ENCODE data around the gene SELPLG.
"Not testable (repeated sequence)": the region's sequence is repeated elsewhere in the genome, so short reads cannot be mapped to it uniquely, and the experiment has no call there.

The SELPLG gene, protein sequence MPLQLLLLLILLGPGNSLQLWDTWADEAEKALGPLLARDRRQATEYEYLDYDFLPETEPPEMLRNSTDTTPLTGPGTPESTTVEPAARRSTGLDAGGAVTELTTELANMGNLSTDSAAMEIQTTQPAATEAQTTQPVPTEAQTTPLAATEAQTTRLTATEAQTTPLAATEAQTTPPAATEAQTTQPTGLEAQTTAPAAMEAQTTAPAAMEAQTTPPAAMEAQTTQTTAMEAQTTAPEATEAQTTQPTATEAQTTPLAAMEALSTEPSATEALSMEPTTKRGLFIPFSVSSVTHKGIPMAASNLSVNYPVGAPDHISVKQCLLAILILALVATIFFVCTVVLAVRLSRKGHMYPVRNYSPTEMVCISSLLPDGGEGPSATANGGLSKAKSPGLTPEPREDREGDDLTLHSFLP
- 88.7 to 227 (median 166) reads per million in 4 donors for total RNA-seq

DNA sequence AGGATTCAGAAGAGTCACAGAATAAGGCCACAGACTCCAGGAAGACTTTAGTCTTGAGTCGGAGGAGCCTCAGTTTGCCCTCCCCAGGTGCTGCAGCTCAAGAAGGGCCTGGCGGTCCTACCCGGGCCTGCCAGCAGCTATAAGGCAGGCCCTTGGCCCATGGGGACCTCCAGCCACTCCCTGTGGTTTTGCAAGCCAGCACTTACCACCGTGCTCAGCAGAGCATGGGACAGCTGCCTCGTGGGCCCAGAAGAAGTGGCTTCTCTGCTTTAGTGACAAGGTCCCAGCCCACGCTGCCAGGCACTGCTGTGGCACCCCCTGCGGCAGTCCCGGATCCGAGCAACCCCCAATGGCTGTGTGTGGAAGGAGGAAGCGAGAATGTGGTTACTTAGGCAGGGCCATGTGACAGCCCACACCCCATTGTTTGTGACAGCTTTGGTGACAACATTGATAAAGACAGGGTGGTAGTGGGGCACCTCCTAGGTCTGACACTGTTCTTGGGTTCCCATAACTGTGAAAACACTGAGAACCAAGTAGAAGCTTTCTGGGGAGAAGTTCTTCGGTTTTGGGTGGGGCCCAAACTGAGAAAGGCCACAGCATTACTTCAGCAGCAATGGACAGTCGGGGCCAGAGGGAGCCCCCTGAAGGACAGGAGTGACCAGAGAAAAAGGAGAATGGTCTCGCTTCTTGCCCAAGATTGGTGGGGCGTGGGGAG, at the start of gene SELPLG:
TSS of gene SELPLG (minus strand) at position 361 of the 715 bp plus-strand sequence. CDS start 9,587 bp downstream, outside the sequence.
- peak; percentile 66 to 95 (median 77) for DNase-seq

- no peak for DNase-seq
Measured at GRCh38 chr12:108681317-108681716, 47.6 kb upstream of the SELPLG start.

DNA sequence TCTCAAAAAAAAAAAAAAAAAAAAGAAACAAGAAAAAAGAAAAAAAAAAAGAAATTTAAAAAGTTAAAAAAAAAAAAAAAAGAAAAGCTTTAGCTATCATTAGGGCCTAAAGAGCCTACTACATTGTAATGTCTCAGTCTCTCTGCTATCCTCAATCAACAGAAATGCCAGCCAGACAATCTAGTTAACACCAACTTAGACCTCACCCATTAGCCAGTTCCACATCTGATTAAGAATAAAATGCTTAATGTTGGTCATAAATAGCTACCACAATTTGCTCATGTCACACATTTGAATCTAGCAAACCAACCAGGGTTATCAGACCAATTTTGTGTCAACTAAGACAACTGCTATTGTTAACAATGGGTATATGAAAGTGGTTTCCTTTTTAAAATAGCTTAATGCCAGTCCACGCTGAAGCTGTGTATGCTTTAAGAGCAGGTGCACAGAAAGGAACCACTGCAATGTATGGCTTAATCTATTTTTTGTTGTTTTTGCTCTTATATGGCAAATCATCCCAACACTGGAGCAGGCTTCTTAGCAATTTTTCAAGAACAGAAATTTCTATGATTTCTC, 45.5 kb upstream of the SELPLG start:
- DNase-seq: no peak

- DNase-seq: no peak
Measured at GRCh38 chr12:108678104-108678730, 44.5 kb upstream of the SELPLG start.

DNA sequence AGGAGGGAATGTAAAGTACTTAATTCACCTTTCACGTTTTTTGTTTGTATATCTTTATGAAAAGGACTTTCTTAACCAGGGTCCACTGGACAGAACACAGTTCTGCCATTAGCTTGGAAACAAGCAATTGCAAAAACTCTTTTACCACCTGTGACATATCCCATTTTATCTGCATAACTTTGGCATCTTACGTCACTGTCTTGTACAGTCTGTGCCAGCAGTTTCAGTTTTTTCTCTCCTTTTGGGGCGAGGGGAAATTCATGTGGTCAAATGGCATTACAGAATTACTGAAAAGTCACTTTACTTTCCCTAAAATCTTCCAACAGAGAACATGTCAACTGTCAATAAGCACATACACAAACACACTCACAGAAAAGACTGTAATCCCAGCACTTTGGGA, 43.7 kb upstream of the SELPLG start:
- DNase-seq: no peak

DNA sequence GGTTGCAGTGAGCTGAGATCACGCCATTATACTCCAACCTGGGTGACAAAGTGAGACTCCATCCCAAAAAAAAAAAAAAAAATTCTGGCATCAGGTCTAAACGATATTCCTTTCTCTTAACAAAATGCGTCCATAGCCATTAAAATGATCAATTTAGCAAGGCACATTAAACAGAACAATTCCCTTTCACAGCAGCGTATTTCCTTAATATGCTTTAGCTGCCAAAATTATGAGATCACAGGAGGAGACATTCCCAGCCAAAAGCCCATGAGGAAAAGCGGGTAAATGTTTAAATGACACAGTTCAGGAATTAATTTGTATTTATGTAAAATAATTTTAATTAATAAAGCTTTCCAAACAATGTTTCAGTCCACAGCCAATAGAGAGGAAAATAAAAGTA, 43.0 kb upstream of the SELPLG start:
- no peak for DNase-seq

- DNase-seq: no peak
Measured at GRCh38 chr12:108675792-108676191, 42.1 kb upstream of the SELPLG start.

GRCh38 chr12:108672054-108672453, 38.4 kb upstream of the SELPLG start:
- DNase-seq: no peak

GRCh38 chr12:108671110-108671509, 37.4 kb upstream of the SELPLG start:
- DNase-seq: no peak

DNA sequence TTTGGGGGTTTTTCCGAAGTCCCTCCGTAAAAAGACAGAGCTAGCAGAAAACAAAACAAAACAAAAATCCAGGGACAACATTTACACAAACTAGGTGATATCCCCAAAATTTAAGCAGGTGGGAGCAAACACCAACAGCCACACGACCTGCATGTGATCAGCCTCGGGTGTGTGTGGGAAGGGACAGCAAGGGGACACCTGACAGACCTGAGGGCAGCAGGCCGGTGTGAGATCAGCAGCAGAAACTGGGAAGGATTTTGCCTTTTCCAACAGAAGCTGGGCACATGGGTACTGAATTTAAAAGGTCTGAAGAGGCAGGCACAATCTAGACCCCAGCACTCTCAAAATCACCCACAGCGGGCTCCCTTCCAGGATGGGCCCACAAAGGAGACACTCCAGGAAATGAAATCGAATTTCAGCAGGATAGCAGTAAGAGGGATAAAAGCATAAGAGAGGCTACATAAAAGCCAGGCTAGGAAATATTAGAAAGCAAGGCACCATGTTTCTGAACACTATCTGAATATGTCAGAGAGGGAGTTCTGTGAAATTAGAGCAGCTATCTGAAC, 36.5 kb upstream of the SELPLG start:
- DNase-seq: no peak

DNA sequence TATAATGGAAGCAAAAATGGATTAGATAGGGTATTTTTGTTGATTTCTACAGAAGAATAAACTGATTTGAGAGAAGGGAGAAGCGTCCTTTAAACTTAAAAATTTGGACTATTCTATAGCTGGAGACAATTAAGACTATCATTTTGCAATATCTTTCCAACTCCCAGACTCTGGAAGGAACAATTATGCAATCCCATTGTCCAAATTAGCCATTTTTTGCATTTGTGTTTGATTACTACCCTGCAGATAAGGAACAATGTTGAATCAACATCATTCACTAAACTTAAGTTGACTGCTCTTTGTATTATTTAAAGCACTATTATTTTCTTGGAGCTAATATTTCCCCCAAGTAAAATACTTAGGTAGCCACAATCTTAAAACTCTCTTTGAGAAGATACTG, 34.8 kb upstream of the SELPLG start:
- no peak for DNase-seq

- no peak for DNase-seq
Measured at GRCh38 chr12:108668063-108668462, 34.4 kb upstream of the SELPLG start.

GRCh38 chr12:108667349-108667748, 33.7 kb upstream of the SELPLG start:
- DNase-seq: no peak

GRCh38 chr12:108666401-108666881, 32.7 kb upstream of the SELPLG start:
- DNase-seq: no peak

DNA sequence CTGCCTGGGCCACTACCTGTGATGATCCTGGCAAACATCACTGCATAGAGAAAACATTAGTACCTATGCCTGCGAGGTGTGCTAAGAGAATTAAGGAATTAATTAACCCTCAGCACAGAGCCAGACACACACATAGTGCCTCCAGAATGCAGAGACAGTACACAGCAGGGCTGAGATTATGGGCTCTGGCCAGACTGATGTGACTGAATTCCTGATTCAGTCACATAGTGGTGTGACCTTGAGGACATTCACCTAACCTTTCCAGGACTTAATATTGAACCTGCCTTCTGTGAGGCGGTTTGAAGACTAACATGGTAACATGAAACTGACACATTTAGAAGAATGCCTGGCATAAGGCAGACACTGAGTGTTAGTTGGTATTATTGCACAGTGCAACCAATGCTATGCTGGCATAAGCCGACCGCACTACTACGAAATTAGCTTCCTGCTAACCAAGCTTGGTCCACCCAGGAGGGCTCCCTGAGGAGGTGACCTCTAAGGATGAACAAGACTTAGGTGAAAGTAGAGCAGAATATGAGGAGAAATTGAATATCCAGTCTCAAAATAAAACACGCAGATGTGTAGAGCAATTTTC, 32.0 kb upstream of the SELPLG start:
- DNase-seq: no peak

GRCh38 chr12:108664338-108665258, 30.9 kb upstream of the SELPLG start:
- DNase-seq: peak; percentile 42 to 89 (median 68)

GRCh38 chr12:108663324-108664015, 29.8 kb upstream of the SELPLG start:
- no peak for DNase-seq

DNA sequence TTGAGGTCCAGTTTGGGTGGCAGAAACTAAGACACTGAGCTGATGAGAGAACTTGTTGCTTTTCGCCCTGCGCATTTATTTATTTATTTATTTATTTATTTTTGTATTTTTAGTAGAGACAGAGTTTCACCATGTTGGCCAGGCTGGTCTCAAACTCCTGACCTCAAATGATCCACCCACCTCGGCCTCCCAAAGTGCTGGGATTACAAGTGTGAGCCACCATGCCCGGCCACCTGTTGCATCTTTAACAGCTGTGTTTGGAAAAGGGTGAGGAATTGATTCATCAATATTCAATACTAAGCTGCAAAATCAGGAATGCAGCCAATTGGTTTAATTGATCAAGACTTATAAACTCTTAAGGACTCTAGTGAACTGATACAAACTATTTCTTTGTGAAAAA, 24.4 kb upstream of the SELPLG start:
- DNase-seq: not testable (repeated sequence)

DNA sequence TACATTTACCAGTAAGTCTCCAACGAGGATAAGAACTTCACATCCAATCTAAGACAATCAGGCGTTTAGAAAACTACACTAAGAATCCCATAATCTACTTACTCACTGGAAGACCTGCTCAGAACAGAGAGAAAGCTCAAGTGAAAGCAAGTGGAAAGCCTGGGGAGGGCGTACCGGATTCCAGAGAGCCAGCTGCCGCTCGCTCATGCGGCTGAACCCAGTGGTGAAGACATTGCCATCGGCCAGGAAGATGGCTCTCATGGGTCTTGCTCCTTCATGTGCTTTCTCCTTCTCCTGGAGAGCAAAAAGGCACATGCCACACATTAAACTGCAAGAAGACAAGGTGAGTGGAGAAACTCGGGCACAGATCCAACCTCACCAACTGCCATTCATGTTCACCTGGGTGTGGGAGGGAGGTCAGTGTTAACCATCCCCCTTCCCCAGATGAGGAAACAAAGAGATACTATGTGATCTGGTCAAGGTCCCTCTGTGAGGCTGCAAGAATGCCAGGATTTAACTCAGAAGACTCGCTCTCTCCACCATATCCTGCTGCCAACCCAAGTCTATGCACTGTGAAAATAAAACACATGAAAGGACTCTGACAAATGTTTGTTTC, 23.5 kb upstream of the SELPLG start:
- DNase-seq: no peak

GRCh38 chr12:108656247-108656646, 22.6 kb upstream of the SELPLG start:
- not testable (repeated sequence) for DNase-seq

Data from T-helper 1 cell (primary cell).